Small intestine (tissue), 7 donors: ENCODE results near the gene CASKIN1. TPM values are rescaled to one million over a fixed set of nuclear protein-coding genes. Genes with fewer than 3 reads are reported as not detected.

Source experiments
- DNase-seq, 2 donors: peaks; one replicate each; pipeline versions ENCODE4 v3.0.0 to v3.0.0-alpha.2; 2013
- FAIRE-seq: peaks from 2 replicates; lab custom pipeline; 2012; peaks lifted over from hg19 to GRCh38; lab: Jason Lieb, UNC
- H3K27ac ChIP-seq, 3 donors: one replicate each; pipeline ENCODE4 v1.5.1; 2013; ENCODE audit warnings: low read length in 2 of 3, mild to moderate bottlenecking in 2 of 3, control low read depth in 1 of 3, inconsistent platforms in 1 of 3, low read depth in 1 of 3, moderate library complexity in 1 of 3
- H3K27me3 ChIP-seq, 3 donors: one replicate each; pipeline ENCODE4 v1.6.1; 2013; ENCODE audit warnings: low read length in 3 of 3, inconsistent platforms in 1 of 3; ENCODE audit not compliant: control insufficient read depth in 3 of 3, insufficient read depth in 3 of 3
- H3K36me3 ChIP-seq, 3 donors: one replicate each; pipeline ENCODE4 v1.6.1; 2013; ENCODE audit warnings: low read length in 3 of 3, inconsistent platforms in 1 of 3, low read depth in 1 of 3, mild to moderate bottlenecking in 1 of 3, moderate library complexity in 1 of 3; ENCODE audit not compliant: control insufficient read depth in 3 of 3, insufficient read depth in 2 of 3
- H3K4me1 ChIP-seq, 3 donors: one replicate each; pipeline ENCODE4 v1.6.1; 2013; ENCODE audit warnings: low read length in 2 of 3, inconsistent platforms in 1 of 3, low read depth in 1 of 3, mild to moderate bottlenecking in 1 of 3, moderate library complexity in 1 of 3; ENCODE audit not compliant: control insufficient read depth in 3 of 3, insufficient read depth in 2 of 3
- H3K4me3 ChIP-seq, 3 donors: one replicate each; pipeline ENCODE4 v1.5.1; 2013; ENCODE audit warnings: low read length in 3 of 3, control low read depth in 1 of 3, inconsistent platforms in 1 of 3, low read depth in 1 of 3, mild to moderate bottlenecking in 1 of 3, moderate library complexity in 1 of 3
- H3K9me3 ChIP-seq, 2 donors: one replicate each; pipeline ENCODE4 v1.6.1; 2013; ENCODE audit warnings: low read depth in 1 of 2, low read length in 1 of 2; ENCODE audit not compliant: control insufficient read depth in 2 of 2, insufficient read depth in 1 of 2
- WGBS, 3 donors: extraction: QIAGEN DNeasy Blood & Tissue Kit; methylation state at CpG; one replicate each; pipeline ENCODE4 v1.1.7; 2013; 5-methylcytosine and 5-hydroxymethylcytosine counted together
- polyA plus RNA-seq, 4 donors: library from polyadenylated mRNA; stranded (reverse) in 3 of 4; unstranded in 1 of 4; fragments of 200-250 nt in 3 of 4; fragments of 120-200 nt in 1 of 4; gene quantifications; one replicate each; pipeline versions ENCODE4 v1.2.1 to v1.2.3, GENCODE V29; 2013
- donor health status: healthy with polysubstance abuse.
- donor health status: control.
- donor health status: control.
- donor health status: Bipolar disorder and iron deficiency.
- donor health status: healthy.

Gene CASKIN1
- polyA plus RNA-seq, 4 donors: 0.27 to 1.1 (median 0.51) TPM

- H3K4me3 ChIP-seq: no peak overlapping the region
- no peaks in the 10 kb centered on the region for H3K9me3 ChIP-seq
- H3K36me3 ChIP-seq: peaks cover 6 to 82% (median 27%) of the 10 kb centered on the region in 3 donors
- FAIRE-seq (no peak), DNase-seq (no peak)
- peaks cover 0 to 30% (median 0%) of the 10 kb centered on the region in 3 donors for H3K4me1 ChIP-seq
- 90 to 94% (median 92%) methylated on average over 25 to 28 of the region's 28 CpGs for WGBS, 3 donors
- peaks cover 2 to 30% (median 6%) of the 10 kb centered on the region in 3 donors for H3K27me3 ChIP-seq
- no peak overlapping the region for H3K27ac ChIP-seq
Observed at GRCh38 chr16:2235234-2235651, 38.8 kb upstream of the CASKIN1 start.

- no peak for FAIRE-seq
- peaks cover 8 to 82% (median 27%) of the 10 kb centered on the region in 3 donors for H3K36me3 ChIP-seq
- WGBS, 3 donors: 87 to 94% (median 89%) methylated on average over 12 to 18 of the region's 18 CpGs
Observed at GRCh38 chr16:2234813-2235170, 38.4 kb upstream of the CASKIN1 start.

GRCh38 chr16:2233872-2234812, 37.7 kb upstream of the CASKIN1 start:
- DNase-seq (no peak), FAIRE-seq (no peak)
- Histone ChIP-seq H3K27ac (no peak overlapping the region), H3K4me3 (no peak overlapping the region), H3K27me3 (peaks cover 2 to 30% (median 6%) of the 10 kb centered on the region in 3 donors), H3K4me1 (peaks cover 0 to 30% (median 0%) of the 10 kb centered on the region in 3 donors), H3K9me3 (no peaks in the 10 kb centered on the region), H3K36me3 (peaks cover 14 to 82% (median 24%) of the 10 kb centered on the region in 3 donors)
- WGBS, 3 donors: 69 to 92% (median 78%) methylated on average over 43 to 51 of the region's 51 CpGs

More at GRCh38 chr16:2234813-2235170, 38.4 kb upstream of the CASKIN1 start:
- Histone ChIP-seq H3K4me3 (no peak overlapping the region), H3K27me3 (peaks cover 2 to 30% (median 6%) of the 10 kb centered on the region in 3 donors), H3K27ac (no peak overlapping the region), H3K9me3 (no peaks in the 10 kb centered on the region), H3K4me1 (peaks cover 0 to 30% (median 0%) of the 10 kb centered on the region in 3 donors)
- DNase-seq: no peak

- peaks cover 2 to 30% (median 6%) of the 10 kb centered on the region in 3 donors for H3K27me3 ChIP-seq
- peaks cover 14 to 83% (median 27%) of the 10 kb centered on the region in 3 donors for H3K36me3 ChIP-seq
- no peak overlapping the region for H3K27ac ChIP-seq
- 87 to 95% (median 91%) methylated on average over 25 to 28 of the region's 28 CpGs for WGBS, 3 donors
- H3K9me3 ChIP-seq: no peaks in the 10 kb centered on the region
- no peak overlapping the region for H3K4me3 ChIP-seq
- peaks cover 0 to 22% (median 0%) of the 10 kb centered on the region in 3 donors for H3K4me1 ChIP-seq
- FAIRE-seq (no peak), DNase-seq (no peak)
Observed at GRCh38 chr16:2233046-2233775, 36.8 kb upstream of the CASKIN1 start.

DNA sequence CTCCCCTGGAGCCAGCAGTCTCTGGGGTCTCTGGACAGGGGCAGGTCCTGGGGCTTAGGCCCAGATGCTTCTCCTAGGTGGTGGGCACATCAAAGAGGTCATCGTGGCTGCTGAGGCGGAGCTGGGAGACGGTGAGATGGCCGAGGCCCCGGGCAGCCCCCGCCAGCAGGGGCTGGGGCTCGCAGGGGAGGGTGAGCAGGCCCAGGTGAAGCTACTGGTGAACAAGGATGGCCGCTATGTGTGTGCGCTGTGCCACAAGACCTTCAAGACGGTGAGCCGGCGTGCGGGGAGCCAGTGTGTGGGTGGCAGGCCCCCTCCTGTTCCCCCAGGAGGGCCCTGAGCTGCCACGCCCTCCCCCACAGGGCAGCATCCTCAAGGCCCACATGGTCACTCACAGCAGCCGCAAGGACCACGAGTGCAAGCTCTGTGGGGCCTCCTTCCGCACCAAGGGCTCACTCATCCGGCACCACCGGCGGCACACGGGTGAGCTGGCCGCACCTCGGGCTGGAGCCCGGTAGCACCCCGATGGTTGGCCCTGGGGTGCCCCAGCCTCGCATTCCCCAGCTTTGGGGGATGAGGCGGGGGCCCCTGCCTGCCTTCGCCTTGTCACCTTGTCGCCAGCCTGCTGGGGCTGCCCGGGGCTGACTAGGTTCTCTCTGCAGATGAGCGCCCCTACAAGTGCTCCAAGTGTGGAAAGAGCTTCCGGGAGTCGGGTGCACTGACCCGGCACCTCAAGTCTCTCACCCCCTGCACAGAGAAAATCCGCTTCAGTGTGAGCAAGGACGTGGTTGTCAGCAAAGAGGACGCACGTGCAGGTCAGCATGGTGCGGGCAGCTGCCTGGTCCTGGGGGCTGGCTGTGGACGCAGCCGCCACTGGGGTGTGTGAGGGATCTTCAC, 35.9 kb upstream of the CASKIN1 start:
- Histone ChIP-seq H3K27ac (no peak overlapping the region), H3K4me3 (no peak overlapping the region), H3K9me3 (no peaks in the 10 kb centered on the region), H3K4me1 (peaks cover 0 to 13% (median 0%) of the 10 kb centered on the region in 3 donors), H3K27me3 (peaks cover 2 to 22% (median 6%) of the 10 kb centered on the region in 3 donors), H3K36me3 (peaks cover 14 to 87% (median 27%) of the 10 kb centered on the region in 3 donors)
- WGBS, 3 donors: 92 to 94% (median 92%) methylated on average over 41 of the region's 41 CpGs
- DNase-seq: no peak
- FAIRE-seq: no peak

DNA sequence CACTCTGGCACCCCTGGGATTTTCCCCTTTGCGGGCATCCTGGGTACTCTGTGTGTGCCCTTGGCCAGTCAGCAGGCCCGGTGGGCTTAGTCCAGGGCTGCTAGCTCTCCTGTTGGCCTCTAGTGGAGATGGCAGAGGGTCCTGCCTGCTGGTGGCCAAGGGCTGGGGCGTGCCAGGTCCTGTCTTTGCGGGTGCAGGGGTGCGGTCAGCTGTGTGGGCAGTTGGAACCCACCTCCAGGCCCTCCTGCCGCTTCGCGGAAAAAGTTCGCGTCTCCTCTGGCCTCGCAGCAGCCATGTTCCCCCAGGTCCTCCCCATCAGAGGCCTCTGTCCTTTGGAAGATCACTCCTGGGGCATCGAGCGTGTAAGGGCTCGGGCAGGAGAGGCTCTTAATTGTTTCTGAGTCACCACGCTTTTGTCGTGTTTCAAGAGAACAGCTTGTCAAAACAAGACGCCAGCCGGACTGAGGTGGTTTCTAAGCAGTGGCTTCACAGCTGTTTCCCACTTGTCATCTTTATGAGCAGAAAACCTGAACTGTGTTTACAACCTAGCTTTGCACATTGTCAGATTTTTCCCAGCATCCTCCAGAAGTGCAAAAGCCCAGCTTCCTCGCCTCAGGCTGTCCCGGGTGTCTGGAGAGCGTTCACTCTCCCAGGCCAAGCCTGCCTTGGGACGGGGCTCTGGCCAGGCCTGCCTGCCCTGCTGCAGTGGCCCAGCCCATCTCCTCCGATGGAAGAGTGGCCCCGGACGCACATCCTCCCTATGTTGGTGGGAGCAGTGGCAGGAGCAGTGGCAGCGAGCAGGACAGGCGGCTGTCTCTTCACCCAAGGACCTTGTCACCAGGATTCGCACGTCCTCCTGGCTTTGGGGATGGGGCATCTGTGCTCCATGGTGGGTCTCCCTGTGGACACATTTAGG, 34.9 kb upstream of the CASKIN1 start:
- H3K9me3 ChIP-seq: no peaks in the 10 kb centered on the region
- H3K27ac ChIP-seq: no peak overlapping the region
- 87 to 90% (median 90%) methylated on average over 29 of the region's 29 CpGs for WGBS, 3 donors
- H3K27me3 ChIP-seq: peaks cover 0 to 11% (median 2%) of the 10 kb centered on the region in 3 donors
- H3K36me3 ChIP-seq: peaks cover 14 to 94% (median 27%) of the 10 kb centered on the region in 3 donors
- DNase-seq (no peak), FAIRE-seq (no peak)
- H3K4me1 ChIP-seq: peaks cover 0 to 4% (median 0%) of the 10 kb centered on the region in 3 donors
- H3K4me3 ChIP-seq: no peak overlapping the region

DNA sequence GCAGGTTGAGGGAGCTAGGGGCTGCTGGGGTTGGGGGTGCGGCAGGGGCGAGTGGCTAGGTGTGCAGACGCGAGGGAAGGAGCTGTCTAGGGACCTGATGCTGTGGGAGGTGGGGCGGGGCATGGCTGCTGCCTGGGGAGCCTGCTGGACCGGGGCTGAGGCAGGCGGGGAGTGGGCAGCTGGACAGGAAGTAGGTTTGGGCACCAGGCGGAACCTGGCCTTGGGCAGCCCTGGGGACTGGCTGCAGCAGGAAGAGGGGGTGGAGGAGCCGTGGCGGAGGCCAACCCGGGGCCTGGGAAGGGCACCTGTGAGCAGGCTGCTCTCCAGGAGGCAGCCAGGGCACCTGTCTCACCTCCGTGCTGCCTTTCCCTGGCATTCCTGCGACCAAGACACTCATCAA, 34.0 kb upstream of the CASKIN1 start:
- Histone ChIP-seq H3K27ac (no peak overlapping the region), H3K27me3 (peaks cover 0 to 2% (median 2%) of the 10 kb centered on the region in 3 donors), H3K9me3 (no peaks in the 10 kb centered on the region), H3K36me3 (peaks cover 14 to 88% (median 23%) of the 10 kb centered on the region in 3 donors), H3K4me1 (no peaks in the 10 kb centered on the region), H3K4me3 (no peak overlapping the region)
- 84 to 92% (median 88%) methylated on average over 12 to 13 of the region's 13 CpGs for WGBS, 3 donors
- FAIRE-seq (no peak), DNase-seq (no peak)
